HG02763 (cell line): ENCODE measurements around the gene SLC12A5.

Experiments used
- ATAC-seq: cut with Tn5 transposase; IDR thresholded peaks from one replicate; pipeline ENCODE4 v1.9.1; 2021; ENCODE audit warnings: mild to moderate bottlenecking, moderate library complexity; ENCODE audit not compliant: unreplicated experiment

The SLC12A5 gene

GRCh38 chr20:46101957-46102356, 72.9 kb downstream of the SLC12A5 start:
- no peak for ATAC-seq

DNA sequence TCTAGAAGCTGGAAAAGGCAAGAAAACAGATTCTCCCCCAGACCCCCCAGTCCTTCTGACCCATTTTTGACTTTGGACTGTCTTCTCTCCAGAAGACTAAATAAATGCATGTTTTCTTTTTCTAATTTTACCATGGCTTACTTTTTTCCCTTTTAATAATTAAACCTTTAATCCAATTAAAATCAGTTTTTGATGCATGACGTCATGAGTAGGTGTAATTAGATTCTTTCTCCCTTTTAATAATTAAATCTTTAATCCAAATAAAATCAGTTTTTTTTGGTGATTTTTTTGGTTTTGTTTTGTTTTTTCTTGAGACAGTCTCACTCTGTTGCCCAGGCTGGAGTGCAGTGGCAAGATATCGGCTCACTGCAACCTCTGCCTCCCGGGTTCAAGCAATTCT, 73.9 kb downstream of the SLC12A5 start:
- no peak for ATAC-seq

- ATAC-seq = no peak
Measured at GRCh38 chr20:46104262-46104661, 75.2 kb downstream of the SLC12A5 start.

- no peak for ATAC-seq
Measured at GRCh38 chr20:46107061-46107460, 78.0 kb downstream of the SLC12A5 start.

DNA sequence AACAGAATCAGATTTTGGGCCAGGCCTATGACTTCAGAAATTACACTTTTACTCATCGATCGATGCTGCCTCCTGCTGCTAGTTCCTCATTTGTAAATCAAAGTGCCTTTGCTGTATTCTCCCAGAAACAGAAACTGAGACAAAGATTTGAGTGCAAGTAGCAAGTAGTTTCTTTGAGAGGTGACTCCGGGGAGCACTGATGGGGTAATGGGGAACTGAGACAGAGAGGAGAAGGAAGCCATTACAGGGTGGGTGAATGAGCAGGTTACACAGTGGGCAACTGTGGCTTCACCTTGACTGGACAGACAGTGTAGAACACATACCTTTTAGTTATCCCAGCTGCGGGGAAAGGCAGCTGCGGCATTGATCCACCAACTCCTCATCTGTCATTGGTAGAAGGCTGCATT, 79.4 kb downstream of the SLC12A5 start:
- ATAC-seq = peak; percentile 78

GRCh38 chr20:46108976-46109375, 80.0 kb downstream of the SLC12A5 start:
- no peak for ATAC-seq
